ENCODE results near the gene BCL11B.

The BCL11B gene

GRCh38 chr14:99241325-99242010, 30.5 kb downstream of the BCL11B start:
- no peak for TF ChIP-seq CTCF (IDR thresholded peaks at IDR 0.05; ENCODE audit: low read depth, low read length, missing control alignments)

GRCh38 chr14:99240627-99241324, 31.2 kb downstream of the BCL11B start:
- H3K4me3 ChIP-seq (ENCODE audit: low read depth, low read length), result no peak overlapping the region
- no peak for DNase-seq (ENCODE audit: low read depth)
- in situ Hi-C loops (cut with HindIII; ENCODE audit: low sequenced_read_pairs), result no loop called here
- TF ChIP-seq CTCF (IDR thresholded peaks at IDR 0.05; ENCODE audit: low read depth, low read length, missing control alignments), result no peak

More at GRCh38 chr14:99241325-99242010, 30.5 kb downstream of the BCL11B start:
- H3K4me3 ChIP-seq (ENCODE audit: low read depth, low read length), result no peak overlapping the region
- DNase-seq (ENCODE audit: low read depth), result no peak
- in situ Hi-C loops (cut with HindIII; ENCODE audit: low sequenced_read_pairs), result no loop called here

- no peak for TF ChIP-seq CTCF (IDR thresholded peaks at IDR 0.05; ENCODE audit: low read depth, low read length, missing control alignments)
- no peak for DNase-seq (ENCODE audit: low read depth)
- in situ Hi-C loops (cut with HindIII; ENCODE audit: low sequenced_read_pairs), result no loop called here
- no peak overlapping the region for H3K4me3 ChIP-seq (ENCODE audit: low read depth, low read length)
Measured at GRCh38 chr14:99239661-99240092, 32.3 kb downstream of the BCL11B start.

GRCh38 chr14:99238216-99238615, 33.8 kb downstream of the BCL11B start:
- in situ Hi-C loops (cut with HindIII; ENCODE audit: low sequenced_read_pairs), result no loop called here
- no peak for TF ChIP-seq CTCF (IDR thresholded peaks at IDR 0.05; ENCODE audit: low read depth, low read length, missing control alignments)
- H3K4me3 ChIP-seq (ENCODE audit: low read depth, low read length), result no peak overlapping the region
- DNase-seq (ENCODE audit: low read depth), result no peak

- in situ Hi-C loops (cut with HindIII; ENCODE audit: low sequenced_read_pairs), result no loop called here
- DNase-seq (ENCODE audit: low read depth), result no peak
- no peak overlapping the region for H3K4me3 ChIP-seq (ENCODE audit: low read depth, low read length)
- no peak for TF ChIP-seq CTCF (IDR thresholded peaks at IDR 0.05; ENCODE audit: low read depth, low read length, missing control alignments)
Measured at GRCh38 chr14:99237288-99237687, 34.7 kb downstream of the BCL11B start.

- H3K4me3 ChIP-seq (ENCODE audit: low read depth, low read length), result no peak overlapping the region
- in situ Hi-C loops (cut with HindIII; ENCODE audit: low sequenced_read_pairs), result no loop called here
- no peak for DNase-seq (ENCODE audit: low read depth)
- no peak for TF ChIP-seq CTCF (IDR thresholded peaks at IDR 0.05; ENCODE audit: low read depth, low read length, missing control alignments)
Measured at GRCh38 chr14:99236386-99237138, 35.4 kb downstream of the BCL11B start.
